BJ (cell line): Measurements from ENCODE around the gene USP30. TPM values are rescaled to one million over a fixed set of nuclear protein-coding genes. Genes with fewer than 3 reads are reported as not detected.
"Not testable (repeated sequence)": the region's sequence is repeated elsewhere in the genome, so short reads cannot be mapped to it uniquely, and the experiment has no call there.

Experiments
- CTCF ChIA-PET: fragments of 350-600 bp; formaldehyde crosslinking; extraction: SDS; loops from one replicate; lab custom pipeline; 2021; ENCODE audit warnings: antibody characterized with exemption, inconsistent platforms; lab: Yijun Ruan, JAX
- POLR2A ChIA-PET: fragments of 300-600 bp; sonication (Branson Sonifier 250); formaldehyde crosslinking; extraction: SDS; loops from one replicate; lab custom pipeline; 2021; ENCODE audit warnings: antibody characterized with exemption; lab: Charles Lee
- DNase-seq: peaks from one replicate; pipeline ENCODE4 v3.0.0-alpha.2; 2011; ENCODE audit warnings: low read depth
- H3K27me3 ChIP-seq: 2 replicates; pipeline ENCODE4 v1.6.0; 2011; ENCODE audit warnings: low read length; ENCODE audit not compliant: control insufficient read depth, insufficient read depth
- H3K36me3 ChIP-seq: 2 replicates; pipeline ENCODE4 v1.5.1; 2011; ENCODE audit warnings: low read length; ENCODE audit not compliant: control insufficient read depth, insufficient read depth
- H3K4me3 ChIP-seq: 2 replicates; pipeline ENCODE4 v1.5.1; 2011; ENCODE audit warnings: low read depth, mild to moderate bottlenecking, control low read depth, low read length
- polyA plus RNA-seq: library from polyadenylated mRNA; depleted of rRNA; stranded (reverse); fragments of >200 nt; gene quantifications from 2 replicates; pipeline ENCODE4 v1.2.3, GENCODE V29; 2011
- TF ChIP-seq, protein P1 (sequence below): IDR thresholded peaks from 2 replicates; pipeline ENCODE4 v1.5.1; 2011; ENCODE audit warnings: low read depth, mild to moderate bottlenecking, control low read depth, inconsistent platforms, low read length, moderate library complexity; ENCODE audit not compliant: insufficient read depth

USP30 gene
- polyA plus RNA-seq, 1 experiment: 16.7 TPM

DNA sequence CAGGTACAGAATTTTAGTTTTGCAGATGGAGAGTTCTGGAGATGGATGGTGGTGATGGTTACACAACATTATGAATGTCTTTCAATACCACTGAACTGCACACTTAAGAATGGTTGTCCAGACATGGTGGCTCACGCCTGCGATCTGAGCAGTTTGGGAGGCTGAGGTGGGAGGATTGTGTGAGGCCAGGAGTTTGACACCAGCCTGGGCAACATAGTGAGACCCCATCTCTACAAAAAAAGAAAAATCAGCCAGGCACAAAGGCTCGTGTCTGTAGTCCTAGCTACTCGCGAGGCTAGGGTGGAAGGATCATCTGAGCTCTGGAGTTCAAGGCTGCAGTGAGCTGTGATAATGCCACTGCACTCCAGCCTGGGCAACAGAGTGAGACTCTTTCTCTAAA lies 8.1 kb upstream of the USP30 start:
- TF ChIP-seq, protein P1, sequence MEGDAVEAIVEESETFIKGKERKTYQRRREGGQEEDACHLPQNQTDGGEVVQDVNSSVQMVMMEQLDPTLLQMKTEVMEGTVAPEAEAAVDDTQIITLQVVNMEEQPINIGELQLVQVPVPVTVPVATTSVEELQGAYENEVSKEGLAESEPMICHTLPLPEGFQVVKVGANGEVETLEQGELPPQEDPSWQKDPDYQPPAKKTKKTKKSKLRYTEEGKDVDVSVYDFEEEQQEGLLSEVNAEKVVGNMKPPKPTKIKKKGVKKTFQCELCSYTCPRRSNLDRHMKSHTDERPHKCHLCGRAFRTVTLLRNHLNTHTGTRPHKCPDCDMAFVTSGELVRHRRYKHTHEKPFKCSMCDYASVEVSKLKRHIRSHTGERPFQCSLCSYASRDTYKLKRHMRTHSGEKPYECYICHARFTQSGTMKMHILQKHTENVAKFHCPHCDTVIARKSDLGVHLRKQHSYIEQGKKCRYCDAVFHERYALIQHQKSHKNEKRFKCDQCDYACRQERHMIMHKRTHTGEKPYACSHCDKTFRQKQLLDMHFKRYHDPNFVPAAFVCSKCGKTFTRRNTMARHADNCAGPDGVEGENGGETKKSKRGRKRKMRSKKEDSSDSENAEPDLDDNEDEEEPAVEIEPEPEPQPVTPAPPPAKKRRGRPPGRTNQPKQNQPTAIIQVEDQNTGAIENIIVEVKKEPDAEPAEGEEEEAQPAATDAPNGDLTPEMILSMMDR: no peak
- DNase-seq: no peak
- H3K4me3 ChIP-seq: no peak overlapping the region
- CTCF ChIA-PET: no interaction called here
- no peaks in the 10 kb centered on the region for H3K27me3 ChIP-seq
- H3K36me3 ChIP-seq: no peaks in the 10 kb centered on the region
- POLR2A ChIA-PET: no interaction called here

DNA sequence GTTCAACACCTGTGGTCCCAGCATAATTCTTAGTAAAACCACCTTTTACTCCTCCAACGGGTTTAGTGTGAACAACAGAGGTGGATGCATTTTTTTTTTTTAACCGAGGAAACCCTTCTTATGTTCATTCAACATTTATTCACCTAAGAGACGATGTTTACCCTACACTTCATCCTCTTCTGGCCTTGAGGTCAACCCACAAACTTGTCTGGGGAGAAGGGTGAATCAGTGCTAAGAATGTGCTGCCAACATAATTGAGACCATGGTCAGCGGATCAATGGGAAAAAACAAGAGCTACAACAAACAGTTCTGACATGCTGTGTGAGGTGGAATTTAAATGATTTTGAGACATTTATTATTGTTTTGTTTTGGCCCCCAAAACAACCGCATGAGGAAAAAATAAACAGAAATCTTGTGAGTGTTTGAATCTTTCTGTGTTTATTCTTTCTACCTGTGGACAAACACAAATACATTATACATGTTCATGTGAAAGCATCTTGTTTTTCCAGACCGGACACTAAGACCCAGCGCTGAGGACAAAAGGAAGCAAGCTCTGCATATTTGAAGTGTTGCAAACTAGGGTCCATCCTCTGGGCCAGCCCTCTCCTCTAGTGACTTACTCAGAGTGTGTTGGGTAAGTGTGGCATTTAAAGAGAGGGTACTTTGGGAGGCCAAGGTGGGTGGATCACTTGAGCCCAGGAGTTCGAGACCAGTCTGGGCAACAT lies 5.1 kb upstream of the USP30 start:
- Histone ChIP-seq H3K36me3 (no peaks in the 10 kb centered on the region), H3K4me3 (no peak overlapping the region), H3K27me3 (no peaks in the 10 kb centered on the region)
- no peak for DNase-seq
- ChIA-PET POLR2A (no interaction called here), CTCF (no interaction called here)
- TF ChIP-seq, protein P1: no peak

DNA sequence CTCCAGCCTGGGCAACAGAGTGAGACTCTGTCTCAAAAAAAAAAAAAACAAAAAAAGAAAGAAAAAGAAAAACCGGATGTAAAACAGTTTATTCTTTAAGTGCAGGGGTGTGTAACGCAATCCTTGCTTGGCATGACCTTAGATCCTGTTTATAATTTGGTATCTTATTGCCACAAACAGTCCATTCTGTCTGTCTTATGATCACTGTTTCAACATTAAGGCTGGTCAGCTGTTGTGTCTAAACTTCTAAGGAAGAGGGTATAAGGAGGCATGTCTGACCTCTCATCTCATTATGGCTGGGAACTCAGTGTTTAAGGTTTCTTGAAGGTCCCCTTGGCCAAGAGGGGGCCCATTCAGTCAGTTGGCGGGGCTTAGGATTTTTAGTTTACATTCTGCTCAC lies 3.7 kb upstream of the USP30 start:
- H3K4me3 ChIP-seq, H3K36me3 ChIP-seq, H3K27me3 ChIP-seq, DNase-seq, POLR2A ChIA-PET, CTCF ChIA-PET: not testable (repeated sequence)

DNA sequence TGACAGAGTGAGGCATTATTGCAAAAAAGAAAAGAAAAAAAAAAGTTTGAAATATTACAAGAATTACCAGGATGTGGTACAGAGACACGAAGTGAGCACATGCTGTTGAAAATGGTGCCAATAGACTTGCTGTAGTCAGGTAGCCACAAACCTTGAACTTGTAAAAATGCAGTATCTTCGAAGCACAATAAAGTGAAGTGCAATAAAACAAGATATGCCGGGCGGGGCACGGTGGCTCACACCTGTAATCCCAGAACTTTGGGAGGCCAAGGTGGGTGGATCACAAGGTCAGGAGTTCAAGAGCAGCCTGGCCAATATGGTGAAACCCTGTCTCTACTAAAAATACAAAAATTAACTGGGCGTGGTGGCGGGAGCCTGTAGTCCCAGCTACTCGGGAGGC lies 2.6 kb upstream of the USP30 start:
- H3K36me3 ChIP-seq, DNase-seq, H3K4me3 ChIP-seq, POLR2A ChIA-PET, H3K27me3 ChIP-seq: not testable (repeated sequence)
- CTCF ChIA-PET: interaction anchor here (1.2 kb wide), 1 partner anchor 18 kb away, joined by 3 read pairs; no protein-coding TSS in a partner anchor

DNA sequence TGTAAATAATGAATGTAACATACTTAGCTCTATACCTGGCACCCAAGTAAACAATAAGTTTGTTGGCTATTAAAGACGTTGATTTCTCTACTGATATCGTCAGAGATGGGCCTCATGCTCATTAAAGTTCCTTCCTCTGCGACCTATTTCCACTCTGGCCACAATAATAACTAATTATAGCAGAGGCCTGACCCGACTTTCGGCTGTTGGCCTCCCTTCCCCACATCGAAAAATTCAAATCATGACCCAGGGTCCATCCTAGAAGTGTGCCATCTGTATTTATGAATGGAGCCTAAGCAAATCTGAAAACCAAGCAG lies 321 bp upstream of the USP30 start:
- TF ChIP-seq, protein P1: no peak
- ChIA-PET POLR2A (no interaction called here), CTCF (no interaction called here)
- DNase-seq: no peak
- Histone ChIP-seq H3K36me3 (no peaks in the 10 kb centered on the region), H3K27me3 (no peaks in the 10 kb centered on the region), H3K4me3 (peak overlapping the region; percentile 60)

DNA sequence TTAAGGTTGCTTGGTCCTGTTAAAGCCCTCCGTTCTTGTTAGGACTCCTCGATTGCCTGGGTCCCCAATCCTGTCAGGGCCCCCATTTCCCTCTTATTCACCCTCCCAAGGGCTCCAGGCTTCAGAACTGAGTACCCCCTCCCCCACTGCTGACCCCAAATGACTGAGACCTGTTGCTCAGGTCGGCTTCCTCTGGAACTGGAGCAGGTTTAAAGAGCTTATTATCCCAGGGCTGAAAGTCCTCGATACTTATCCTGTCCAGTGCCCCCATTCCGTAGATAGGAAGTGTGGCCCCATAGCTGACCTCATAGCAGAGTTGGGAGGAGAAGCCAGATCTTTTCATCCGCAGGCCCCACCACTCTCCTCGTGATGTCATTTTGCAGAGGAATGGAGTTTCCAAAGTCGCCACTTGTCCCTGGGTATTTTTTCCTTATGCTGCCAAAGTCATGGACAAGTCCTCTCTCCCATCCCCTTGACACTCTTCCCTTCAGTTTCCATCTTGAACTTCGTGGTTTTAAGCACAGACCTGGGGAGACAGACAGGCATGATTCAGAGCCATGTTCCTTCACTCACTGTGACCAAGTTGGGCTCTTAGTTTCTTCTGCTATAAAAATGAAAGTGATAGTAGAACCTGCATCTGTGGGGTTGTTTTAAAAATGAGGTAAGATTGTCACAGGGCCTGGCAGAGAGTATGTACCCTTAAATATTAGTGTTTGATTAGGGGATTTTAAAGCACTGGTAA lies 1.2 kb downstream of the USP30 start:
- CTCF ChIA-PET: interaction anchor here (1.3 to 2.2 kb wide), 3 partner anchors 15 to 41 kb away, joined by 4 to 8 read pairs (median 5); partner anchors contain the start of gene ALKBH2
- peaks cover 2% of the 10 kb centered on the region; the same call in 1 of the 2 replicates for H3K36me3 ChIP-seq
- DNase-seq: no peak
- peak overlapping the region; percentile 60 for H3K4me3 ChIP-seq
- TF ChIP-seq, protein P1: no peak
- H3K27me3 ChIP-seq: no peaks in the 10 kb centered on the region
- POLR2A ChIA-PET: no interaction called here

DNA sequence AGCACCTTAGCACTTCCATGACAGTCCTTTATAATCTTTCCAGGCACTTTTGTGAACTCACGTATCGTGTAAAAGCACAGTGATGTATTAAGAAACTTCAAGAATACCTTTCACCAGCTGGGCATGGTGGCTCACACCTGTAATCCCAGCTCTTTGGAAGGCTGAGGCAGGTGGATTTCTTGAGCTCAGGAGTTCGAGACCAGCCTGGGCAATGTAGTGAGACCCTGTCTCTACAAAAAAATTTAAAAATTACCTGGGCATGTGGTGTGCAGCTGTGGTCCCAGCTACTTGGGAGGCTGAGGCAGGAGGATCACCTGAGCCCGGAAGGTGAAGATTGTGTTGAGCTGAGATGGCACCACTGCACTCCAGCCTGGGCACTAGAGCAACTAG lies 1.7 kb downstream of the USP30 start:
- DNase-seq, POLR2A ChIA-PET, H3K27me3 ChIP-seq, H3K4me3 ChIP-seq, H3K36me3 ChIP-seq: not testable (repeated sequence)
- CTCF ChIA-PET: interaction anchor here (0.6 to 2.2 kb wide), 4 partner anchors 15 to 435 kb away, joined by 3 to 8 read pairs (median 4); partner anchors contain the start of gene ALKBH2
